ENCODE measurements around the gene MIPEP. TPM values are rescaled to one million over a fixed set of nuclear protein-coding genes. Genes with fewer than 3 reads are reported as not detected.

MIPEP gene
- total RNA-seq, 3 donors from 2014 or later: 17.3 to 27.0 (median 24.6) TPM

- Histone ChIP-seq H3K4me3 (no peak overlapping the region), H3K9me3 (no peaks in the 10 kb centered on the region), H3K4me1 (ENCODE audit: low read depth) (no peaks in the 10 kb centered on the region), H3K36me3 (ENCODE audit: low read depth) (no peaks in the 10 kb centered on the region)
- intact Hi-C loops (cut with DNase I, micrococcal nuclease): no loop called here
- ATAC-seq (no peak), DNase-seq (no peak)
- TF ChIP-seq CTCF (IDR thresholded peaks at IDR 0.05): no peak
Measured at GRCh38 chr13:23851106-23851505, 38.1 kb downstream of the MIPEP start.

- intact Hi-C loops (cut with DNase I, micrococcal nuclease): no loop called here
- no peak for ATAC-seq
- Histone ChIP-seq H3K4me3 (no peak overlapping the region), H3K9me3 (no peaks in the 10 kb centered on the region), H3K36me3 (ENCODE audit: low read depth) (no peaks in the 10 kb centered on the region), H3K4me1 (ENCODE audit: low read depth) (no peaks in the 10 kb centered on the region)
- TF ChIP-seq CTCF (IDR thresholded peaks at IDR 0.05): no peak
- DNase-seq: no peak
Measured at GRCh38 chr13:23850134-23850533, 39.1 kb downstream of the MIPEP start.

- intact Hi-C loops (cut with DNase I, micrococcal nuclease): no loop called here
- ATAC-seq (no peak), DNase-seq (no peak)
- no peaks in the 10 kb centered on the region for H3K36me3 ChIP-seq (ENCODE audit: low read depth)
- no peaks in the 10 kb centered on the region for H3K4me1 ChIP-seq (ENCODE audit: low read depth)
- no peak overlapping the region for H3K4me3 ChIP-seq
- no peak for TF ChIP-seq CTCF (IDR thresholded peaks at IDR 0.05)
- no peaks in the 10 kb centered on the region for H3K9me3 ChIP-seq
Measured at GRCh38 chr13:23849670-23850069, 39.5 kb downstream of the MIPEP start.

GRCh38 chr13:23848646-23849141 lies 40.5 kb downstream of the MIPEP start:
- no peak for DNase-seq
- no peak overlapping the region for H3K4me3 ChIP-seq
- H3K36me3 ChIP-seq (ENCODE audit: low read depth): no peaks in the 10 kb centered on the region
- no peaks in the 10 kb centered on the region for H3K4me1 ChIP-seq (ENCODE audit: low read depth)
- no peaks in the 10 kb centered on the region for H3K9me3 ChIP-seq
- no peak for TF ChIP-seq CTCF (IDR thresholded peaks at IDR 0.05)
- ATAC-seq: no peak
- intact Hi-C loops (cut with DNase I, micrococcal nuclease): no loop called here

- DNase-seq (no peak), ATAC-seq (no peak)
- Histone ChIP-seq H3K9me3 (no peaks in the 10 kb centered on the region), H3K4me1 (ENCODE audit: low read depth) (no peaks in the 10 kb centered on the region), H3K4me3 (no peak overlapping the region), H3K36me3 (ENCODE audit: low read depth) (no peaks in the 10 kb centered on the region)
- intact Hi-C loops (cut with DNase I, micrococcal nuclease): no loop called here
- TF ChIP-seq CTCF (IDR thresholded peaks at IDR 0.05): no peak
Measured at GRCh38 chr13:23848019-23848418, 41.2 kb downstream of the MIPEP start.

GRCh38 chr13:23847497-23847896 lies 41.7 kb downstream of the MIPEP start:
- no peak overlapping the region for H3K4me3 ChIP-seq
- no peaks in the 10 kb centered on the region for H3K4me1 ChIP-seq (ENCODE audit: low read depth)
- no peak for TF ChIP-seq CTCF (IDR thresholded peaks at IDR 0.05)
- no peaks in the 10 kb centered on the region for H3K9me3 ChIP-seq
- intact Hi-C loops (cut with DNase I, micrococcal nuclease): no loop called here
- H3K36me3 ChIP-seq (ENCODE audit: low read depth): no peaks in the 10 kb centered on the region
- ATAC-seq (no peak), DNase-seq (no peak)
